LNCAP (cell line): ENCODE measurements around the gene ELMO1.

Source experiments
- TF ChIP-seq, protein P1 (sequence below): fragments of 450-650 bp; IDR thresholded peaks from 2 replicates; pipeline ENCODE4 v1.5.1; 2017; ENCODE audit warnings: mild to moderate bottlenecking

Gene ELMO1

GRCh38 chr7:37196676-37197075 lies 252.0 kb downstream of the ELMO1 start:
- TF ChIP-seq, protein P1, sequence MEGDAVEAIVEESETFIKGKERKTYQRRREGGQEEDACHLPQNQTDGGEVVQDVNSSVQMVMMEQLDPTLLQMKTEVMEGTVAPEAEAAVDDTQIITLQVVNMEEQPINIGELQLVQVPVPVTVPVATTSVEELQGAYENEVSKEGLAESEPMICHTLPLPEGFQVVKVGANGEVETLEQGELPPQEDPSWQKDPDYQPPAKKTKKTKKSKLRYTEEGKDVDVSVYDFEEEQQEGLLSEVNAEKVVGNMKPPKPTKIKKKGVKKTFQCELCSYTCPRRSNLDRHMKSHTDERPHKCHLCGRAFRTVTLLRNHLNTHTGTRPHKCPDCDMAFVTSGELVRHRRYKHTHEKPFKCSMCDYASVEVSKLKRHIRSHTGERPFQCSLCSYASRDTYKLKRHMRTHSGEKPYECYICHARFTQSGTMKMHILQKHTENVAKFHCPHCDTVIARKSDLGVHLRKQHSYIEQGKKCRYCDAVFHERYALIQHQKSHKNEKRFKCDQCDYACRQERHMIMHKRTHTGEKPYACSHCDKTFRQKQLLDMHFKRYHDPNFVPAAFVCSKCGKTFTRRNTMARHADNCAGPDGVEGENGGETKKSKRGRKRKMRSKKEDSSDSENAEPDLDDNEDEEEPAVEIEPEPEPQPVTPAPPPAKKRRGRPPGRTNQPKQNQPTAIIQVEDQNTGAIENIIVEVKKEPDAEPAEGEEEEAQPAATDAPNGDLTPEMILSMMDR = no peak

GRCh38 chr7:37195388-37195787 lies 253.3 kb downstream of the ELMO1 start:
- TF ChIP-seq, protein P1 = no peak

DNA sequence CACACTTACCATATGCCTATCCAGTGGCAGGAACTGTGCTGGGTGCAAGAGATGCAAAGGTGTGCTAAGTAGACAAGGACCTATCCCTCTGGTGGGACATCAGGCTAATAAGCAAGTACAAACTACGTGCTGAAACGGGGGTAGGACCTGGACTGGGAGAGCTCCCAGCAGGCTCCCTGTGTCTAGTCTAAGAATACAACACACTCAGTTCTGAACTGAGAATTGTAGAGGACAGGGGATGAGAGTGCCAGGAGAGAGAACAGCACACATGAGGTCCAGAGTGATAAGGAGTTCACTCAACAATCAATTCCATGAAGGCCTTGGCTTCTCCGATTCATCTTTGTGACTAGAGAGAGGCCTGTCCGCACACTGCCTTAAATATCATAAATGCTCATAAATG lies 253.7 kb downstream of the ELMO1 start:
- TF ChIP-seq, protein P1 = no peak

GRCh38 chr7:37193775-37194135 lies 254.9 kb downstream of the ELMO1 start:
- TF ChIP-seq, protein P1 = no peak

DNA sequence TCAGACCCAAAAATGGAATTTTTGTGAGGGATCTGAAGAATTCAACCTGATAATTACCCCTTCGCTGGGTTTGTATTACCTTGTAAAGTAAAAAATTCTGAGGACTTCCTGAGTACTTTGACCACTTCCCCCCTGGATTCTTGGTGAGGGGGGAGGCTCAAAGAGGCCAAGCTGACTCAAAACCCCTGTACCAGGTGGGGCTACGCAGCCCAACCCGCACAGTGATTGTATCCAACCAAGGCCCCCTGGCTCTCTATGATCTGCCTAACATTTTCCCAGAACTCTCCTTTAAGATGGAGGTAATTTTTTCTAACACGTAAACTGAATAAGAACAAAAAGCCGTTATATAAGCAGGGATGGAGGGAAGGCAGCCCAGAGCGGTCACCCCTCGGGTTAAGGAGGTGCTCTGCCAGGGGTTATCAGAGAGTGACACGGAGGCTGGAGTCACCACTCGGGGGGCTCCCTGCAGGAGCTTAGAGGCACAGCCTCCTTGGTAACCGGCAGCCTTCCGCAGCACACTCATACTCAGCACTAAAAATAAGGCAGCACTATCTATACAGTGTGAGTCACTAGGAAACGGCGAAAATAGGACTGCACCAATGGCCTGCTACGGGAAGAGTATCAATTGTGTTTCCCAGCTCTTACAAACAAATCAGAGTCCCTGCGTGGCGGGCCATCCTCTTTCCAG lies 255.4 kb downstream of the ELMO1 start:
- TF ChIP-seq, protein P1 = no peak

DNA sequence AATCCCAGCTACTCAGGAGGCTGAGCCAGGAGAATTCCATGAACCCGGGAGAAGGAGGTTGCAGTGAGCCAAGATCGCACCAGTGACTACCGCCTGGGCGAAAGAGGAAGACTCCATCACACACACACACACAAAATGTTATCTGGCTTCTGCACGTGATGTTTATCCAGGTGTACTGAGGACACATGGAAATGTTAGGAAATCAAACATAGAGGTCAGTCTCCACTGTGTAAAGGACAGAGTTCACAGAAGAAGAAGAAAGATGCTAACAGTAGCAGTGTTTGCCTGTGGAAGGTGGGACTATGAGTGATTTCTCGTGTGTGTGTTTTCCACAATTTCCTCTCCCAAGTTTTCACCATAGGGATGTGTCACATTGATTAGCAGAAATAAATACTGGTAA lies 256.9 kb downstream of the ELMO1 start:
- TF ChIP-seq, protein P1 = no peak

GRCh38 chr7:37187179-37187578 lies 261.5 kb downstream of the ELMO1 start:
- TF ChIP-seq, protein P1 = no peak

GRCh38 chr7:37186753-37187152 lies 261.9 kb downstream of the ELMO1 start:
- TF ChIP-seq, protein P1 = no peak
